Panc1 (cell line): ENCODE results near the gene MB21D2.

Source experiments
- CTCF ChIP-seq: fragments of 450-650 bp; IDR thresholded peaks from 2 replicates; pipeline ENCODE4 v1.5.1; 2017; ENCODE audit warnings: mild to moderate bottlenecking
- POLR2AphosphoS5 ChIP-seq: IDR thresholded peaks from 2 replicates; pipeline ENCODE4 v1.6.1; 2012; ENCODE audit warnings: mild to moderate bottlenecking, low read depth, low read length, moderate library complexity
- REST ChIP-seq, 2 experiments: IDR thresholded peaks; 2 replicates each; pipeline ENCODE4 v1.6.1; 2011 to 2012; ENCODE audit warnings: low read depth in 2 of 2, control low read depth in 1 of 2, low read length in 1 of 2, mild to moderate bottlenecking in 1 of 2, moderate library complexity in 1 of 2; ENCODE audit not compliant: insufficient read depth in 1 of 2
- SIN3A ChIP-seq: IDR thresholded peaks from 2 replicates; pipeline ENCODE4 v1.6.1; 2012; ENCODE audit warnings: low read depth, mild to moderate bottlenecking, low read length, moderate library complexity, borderline replicate concordance; ENCODE audit not compliant: insufficient read depth
- TCF7L2 ChIP-seq: IDR thresholded peaks from 2 replicates; pipeline ENCODE4 v1.6.1; 2011; ENCODE audit warnings: mild to moderate bottlenecking, low read depth, low read length, inconsistent platforms

GRCh38 chr3:192758654-192759053 is 159.0 kb downstream of the MB21D2 start:
- TF ChIP-seq CTCF (no peak), TCF7L2 (no peak), REST (IDR thresholded peaks at IDR 0.05; ENCODE audit: insufficient read depth in 1 of 2, low read depth in 2 of 2, low read length in 1 of 2) (no peak), POLR2AphosphoS5 (no peak), SIN3A (no peak)
